Mucosa of rectum (tissue), 2 donors: ENCODE results near the gene CCDC138.

Experiments
- H3K27ac ChIP-seq, 2 donors: one replicate each; pipeline ENCODE4 v1.7.0; 2013; ENCODE audit warnings: inconsistent platforms in 2 of 2, low read depth in 2 of 2, low read length in 2 of 2
- H3K27me3 ChIP-seq, 2 donors: one replicate each; pipeline ENCODE4 v1.7.0; 2013; ENCODE audit warnings: low read length in 2 of 2; ENCODE audit not compliant: control insufficient read depth in 2 of 2, insufficient read depth in 2 of 2
- H3K36me3 ChIP-seq, 2 donors: one replicate each; pipeline ENCODE4 v1.7.0; 2013; ENCODE audit warnings: low read length in 2 of 2; ENCODE audit not compliant: control insufficient read depth in 2 of 2, insufficient read depth in 2 of 2
- H3K4me1 ChIP-seq, 2 donors: one replicate each; pipeline ENCODE4 v1.7.0; 2013; ENCODE audit warnings: low read length in 2 of 2, mild to moderate bottlenecking in 1 of 2; ENCODE audit not compliant: control insufficient read depth in 2 of 2, insufficient read depth in 2 of 2
- H3K4me3 ChIP-seq, 2 donors: one replicate each; pipeline ENCODE4 v1.7.0; 2013; ENCODE audit warnings: low read length in 2 of 2
- H3K9ac ChIP-seq, 2 donors: one replicate each; pipeline ENCODE4 v1.7.0; 2013; ENCODE audit warnings: low read length in 2 of 2, low read depth in 1 of 2, mild to moderate bottlenecking in 1 of 2
- H3K9me3 ChIP-seq, 2 donors: one replicate each; pipeline ENCODE4 v1.7.0; 2013; ENCODE audit warnings: low read length in 2 of 2; ENCODE audit not compliant: control insufficient read depth in 2 of 2
- donor health status: healthy.
- donor health status: Normal muscosa, but diverticular disease.

The CCDC138 gene

GRCh38 chr2:108824316-108825070 is 37.9 kb downstream of the CCDC138 start:
- no peaks in the 10 kb centered on the region for H3K27me3 ChIP-seq
- H3K4me3 ChIP-seq = no peak overlapping the region
- no peaks in the 10 kb centered on the region for H3K36me3 ChIP-seq
- H3K4me1 ChIP-seq = no peaks in the 10 kb centered on the region
- no peak overlapping the region for H3K27ac ChIP-seq
- H3K9ac ChIP-seq = no peak overlapping the region
- H3K9me3 ChIP-seq = peaks cover 2% of the 10 kb centered on the region in 2 donors

GRCh38 chr2:108825254-108825653 is 38.7 kb downstream of the CCDC138 start:
- no peaks in the 10 kb centered on the region for H3K36me3 ChIP-seq
- H3K9ac ChIP-seq = no peak overlapping the region
- no peaks in the 10 kb centered on the region for H3K27me3 ChIP-seq
- peaks cover 0 to 2% of the 10 kb centered on the region in 2 donors for H3K9me3 ChIP-seq
- H3K4me1 ChIP-seq = no peaks in the 10 kb centered on the region
- H3K27ac ChIP-seq = no peak overlapping the region
- no peak overlapping the region for H3K4me3 ChIP-seq

GRCh38 chr2:108825736-108826135 is 39.2 kb downstream of the CCDC138 start:
- no peak overlapping the region for H3K4me3 ChIP-seq
- H3K4me1 ChIP-seq = no peaks in the 10 kb centered on the region
- H3K9ac ChIP-seq = no peak overlapping the region
- no peaks in the 10 kb centered on the region for H3K9me3 ChIP-seq
- no peak overlapping the region for H3K27ac ChIP-seq
- no peaks in the 10 kb centered on the region for H3K27me3 ChIP-seq
- no peaks in the 10 kb centered on the region for H3K36me3 ChIP-seq

GRCh38 chr2:108829578-108830310 is 43.2 kb downstream of the CCDC138 start:
- Histone ChIP-seq H3K4me1 (no peaks in the 10 kb centered on the region), H3K27me3 (no peaks in the 10 kb centered on the region), H3K4me3 (no peak overlapping the region), H3K9me3 (no peaks in the 10 kb centered on the region), H3K27ac (no peak overlapping the region), H3K36me3 (no peaks in the 10 kb centered on the region), H3K9ac (no peak overlapping the region)

DNA sequence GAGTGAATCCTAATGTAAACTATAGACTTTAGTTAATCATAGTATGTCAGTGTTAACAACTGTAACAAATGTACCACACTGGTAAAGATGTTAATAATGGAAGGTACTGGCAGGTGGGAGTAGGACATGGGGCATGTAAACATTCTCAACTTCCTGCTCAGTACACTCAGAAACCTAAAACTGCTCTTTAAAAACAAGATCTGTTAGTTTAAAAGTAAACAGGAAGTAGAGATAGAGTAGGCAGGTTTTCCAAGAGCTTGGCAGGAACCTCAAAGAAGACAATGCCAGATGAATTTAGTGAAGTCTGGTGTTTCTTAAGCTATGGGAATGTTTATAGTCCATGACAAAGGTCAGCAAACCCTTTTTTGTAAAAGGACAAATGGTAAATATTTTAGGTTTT is 46.6 kb downstream of the CCDC138 start:
- Histone ChIP-seq H3K27me3 (no peaks in the 10 kb centered on the region), H3K4me1 (no peaks in the 10 kb centered on the region), H3K4me3 (no peak overlapping the region), H3K9ac (no peak overlapping the region), H3K36me3 (no peaks in the 10 kb centered on the region), H3K9me3 (no peaks in the 10 kb centered on the region), H3K27ac (no peak overlapping the region)

DNA sequence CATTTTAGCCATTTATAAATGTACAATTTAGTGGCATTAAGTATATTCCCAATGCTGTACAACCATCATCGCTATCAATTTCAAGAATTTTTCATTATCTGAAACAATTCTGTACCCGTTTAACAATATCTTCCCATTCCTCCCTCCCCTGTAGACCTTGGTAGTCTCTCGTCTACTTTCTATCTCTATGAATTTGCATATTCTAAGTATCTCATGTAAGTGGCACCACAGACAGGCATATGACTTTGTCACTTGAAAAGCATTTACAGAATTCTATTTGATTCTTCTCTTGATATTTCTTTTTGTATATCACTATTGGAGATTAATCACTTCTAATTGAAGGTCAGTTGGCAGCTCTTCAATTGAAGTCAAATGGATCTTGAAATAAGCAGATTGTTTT is 48.0 kb downstream of the CCDC138 start:
- Histone ChIP-seq H3K9me3 (no peaks in the 10 kb centered on the region), H3K4me3 (no peak overlapping the region), H3K27me3 (no peaks in the 10 kb centered on the region), H3K36me3 (no peaks in the 10 kb centered on the region), H3K9ac (no peak overlapping the region), H3K27ac (no peak overlapping the region), H3K4me1 (no peaks in the 10 kb centered on the region)

DNA sequence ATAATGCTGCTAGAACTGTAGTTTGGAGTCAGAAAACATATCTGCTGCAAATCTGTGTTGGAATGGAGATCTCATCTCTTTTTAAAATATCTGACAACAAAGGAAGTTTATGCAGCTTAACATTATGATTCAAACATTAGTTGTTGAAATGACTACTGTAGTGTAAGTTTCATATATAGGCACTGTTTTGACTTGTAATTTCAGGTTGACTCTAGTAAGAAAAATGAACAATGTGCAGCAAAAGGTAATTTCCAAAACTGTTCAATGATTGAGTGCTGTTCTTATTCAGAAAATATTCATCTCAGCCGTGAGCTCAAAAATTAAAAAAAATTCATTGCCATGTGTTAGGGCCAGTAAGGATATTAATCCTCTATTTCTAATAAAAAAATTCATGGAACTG is 48.5 kb downstream of the CCDC138 start:
- Histone ChIP-seq H3K9me3 (no peaks in the 10 kb centered on the region), H3K4me1 (no peaks in the 10 kb centered on the region), H3K36me3 (no peaks in the 10 kb centered on the region), H3K27ac (no peak overlapping the region), H3K27me3 (no peaks in the 10 kb centered on the region), H3K4me3 (no peak overlapping the region), H3K9ac (no peak overlapping the region)

- H3K4me3 ChIP-seq = no peak overlapping the region
- no peak overlapping the region for H3K27ac ChIP-seq
- no peak overlapping the region for H3K9ac ChIP-seq
- H3K27me3 ChIP-seq = no peaks in the 10 kb centered on the region
- no peaks in the 10 kb centered on the region for H3K36me3 ChIP-seq
- H3K9me3 ChIP-seq = no peaks in the 10 kb centered on the region
- H3K4me1 ChIP-seq = no peaks in the 10 kb centered on the region
Measured at GRCh38 chr2:108837198-108837597, 50.6 kb downstream of the CCDC138 start.

DNA sequence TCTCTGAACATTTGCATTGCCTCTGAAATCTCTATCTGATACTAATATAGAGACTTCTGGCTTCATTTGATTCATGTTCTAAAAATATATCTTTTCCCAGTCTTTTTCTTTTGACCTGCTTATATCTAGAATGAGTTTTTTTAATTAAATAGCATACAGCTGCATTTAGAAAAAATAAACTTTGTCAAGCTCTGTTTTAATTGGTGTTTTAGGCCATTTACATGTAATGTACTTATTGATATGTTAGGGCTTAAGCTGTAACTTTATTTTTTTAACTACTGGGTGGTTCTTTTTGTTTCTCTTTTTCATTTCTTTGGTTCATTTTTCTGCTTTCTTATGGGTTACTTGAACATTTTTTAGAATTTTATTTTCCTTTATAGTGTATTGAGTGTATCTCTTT is 54.9 kb downstream of the CCDC138 start:
- Histone ChIP-seq H3K9ac (no peak overlapping the region), H3K27ac (no peak overlapping the region), H3K27me3 (no peaks in the 10 kb centered on the region), H3K36me3 (no peaks in the 10 kb centered on the region), H3K4me1 (no peaks in the 10 kb centered on the region), H3K4me3 (no peak overlapping the region), H3K9me3 (no peaks in the 10 kb centered on the region)

- Histone ChIP-seq H3K36me3 (no peaks in the 10 kb centered on the region), H3K4me1 (peaks cover 0 to 3% of the 10 kb centered on the region in 2 donors), H3K27ac (no peak overlapping the region), H3K9me3 (no peaks in the 10 kb centered on the region), H3K4me3 (no peak overlapping the region), H3K27me3 (no peaks in the 10 kb centered on the region), H3K9ac (no peak overlapping the region)
Measured at GRCh38 chr2:108845923-108846322, 59.4 kb downstream of the CCDC138 start.
